Mesenchymal stem cell (in vitro differentiated cells and primary cell): ENCODE measurements around the gene CDYL.

Experiments
- DNase-seq: peaks from one replicate; pipeline ENCODE4 v3.0.0-alpha.2; 2013
- H2AFZ ChIP-seq: one replicate; pipeline ENCODE4 v1.6.1; 2013; ENCODE audit warnings: low read depth, mild to moderate bottlenecking, control low read depth, inconsistent platforms, low read length, moderate library complexity
- H2AK5ac ChIP-seq: 2 replicates; pipeline ENCODE4 v1.6.1; 2013; ENCODE audit warnings: low read length, moderate library complexity, mild to moderate bottlenecking, inconsistent platforms; ENCODE audit not compliant: severe bottlenecking
- H2BK120ac ChIP-seq: one replicate; pipeline ENCODE4 v1.6.1; 2013; ENCODE audit warnings: low read depth, mild to moderate bottlenecking, inconsistent platforms, low read length, moderate library complexity
- H2BK12ac ChIP-seq, 2 experiments: one replicate each; pipeline ENCODE4 v1.6.1; 2013; ENCODE audit warnings: inconsistent platforms in 2 of 2, low read length in 2 of 2, mild to moderate bottlenecking in 2 of 2, moderate library complexity in 2 of 2, control low read depth in 1 of 2
- H2BK15ac ChIP-seq: one replicate; pipeline ENCODE4 v1.6.1; 2013; ENCODE audit warnings: mild to moderate bottlenecking, low read depth, inconsistent platforms; ENCODE audit not compliant: poor library complexity, severe bottlenecking
- H2BK5ac ChIP-seq: 2 replicates; pipeline ENCODE4 v1.6.1; 2013; ENCODE audit warnings: low read depth, mild to moderate bottlenecking, low read length, control low read depth, inconsistent platforms; ENCODE audit not compliant: poor library complexity, severe bottlenecking
- H3K14ac ChIP-seq, 2 experiments: one replicate each; pipeline ENCODE4 v1.6.1; 2013; ENCODE audit warnings: inconsistent platforms in 2 of 2, low read length in 2 of 2, control low read depth in 1 of 2, mild to moderate bottlenecking in 1 of 2, moderate library complexity in 1 of 2
- H3K18ac ChIP-seq, 2 experiments: one replicate each; pipeline ENCODE4 v1.6.1; 2013; ENCODE audit warnings: inconsistent platforms in 2 of 2, low read length in 2 of 2, control low read depth in 1 of 2, low read depth in 1 of 2, mild to moderate bottlenecking in 1 of 2
- H3K23ac ChIP-seq, 2 experiments: one replicate each; pipeline ENCODE4 v1.6.1; 2013; ENCODE audit warnings: inconsistent platforms in 2 of 2, low read length in 2 of 2, mild to moderate bottlenecking in 2 of 2, moderate library complexity in 2 of 2, control low read depth in 1 of 2
- H3K27ac ChIP-seq: 2 replicates; pipeline ENCODE4 v1.5.1; 2013; ENCODE audit warnings: mild to moderate bottlenecking, moderate library complexity, low read length, control low read depth, inconsistent platforms; ENCODE audit not compliant: poor library complexity, severe bottlenecking
- H3K27me3 ChIP-seq, 2 experiments: 2 replicates each; pipeline versions ENCODE4 v1.6.1 to v1.7.0; 2013; ENCODE audit warnings: low read length in 2 of 2, mild to moderate bottlenecking in 2 of 2, moderate library complexity in 2 of 2, control low read depth in 1 of 2, inconsistent platforms in 1 of 2; ENCODE audit not compliant: control insufficient read depth in 1 of 2, insufficient read depth in 1 of 2
- H3K36me3 ChIP-seq, 2 experiments: 2 replicates each; pipeline versions ENCODE4 v1.6.1 to v1.7.0; 2013; ENCODE audit warnings: low read length in 2 of 2, control low read depth in 1 of 2, inconsistent platforms in 1 of 2, low read depth in 1 of 2, mild to moderate bottlenecking in 1 of 2; ENCODE audit not compliant: insufficient read depth in 2 of 2, control insufficient read depth in 1 of 2
- H3K4ac ChIP-seq, 2 experiments: one replicate each; pipeline ENCODE4 v1.6.1; 2013; ENCODE audit warnings: inconsistent platforms in 2 of 2, low read length in 2 of 2, mild to moderate bottlenecking in 2 of 2, moderate library complexity in 2 of 2, control low read depth in 1 of 2, low read depth in 1 of 2
- H3K4me1 ChIP-seq: 2 replicates; pipeline ENCODE4 v1.6.1; 2013; ENCODE audit warnings: low read depth, low read length, control low read depth; ENCODE audit not compliant: control insufficient read depth, insufficient read depth
- H3K4me2 ChIP-seq: 2 replicates; pipeline ENCODE4 v1.6.1; 2013; ENCODE audit warnings: low read length, mild to moderate bottlenecking, inconsistent platforms; ENCODE audit not compliant: poor library complexity, severe bottlenecking
- H3K4me3 ChIP-seq, 2 experiments: 2 replicates each; pipeline versions ENCODE4 v1.5.1 to v1.7.0; 2013; ENCODE audit warnings: low read length in 2 of 2, mild to moderate bottlenecking in 2 of 2, control low read depth in 1 of 2, low read depth in 1 of 2; ENCODE audit not compliant: insufficient read depth in 1 of 2
- H3K79me1 ChIP-seq: replicated peaks from 2 replicates; pipeline ENCODE4 v1.6.1; 2013; ENCODE audit warnings: mild to moderate bottlenecking, control low read depth, low read length, inconsistent platforms; ENCODE audit not compliant: poor library complexity, severe bottlenecking
- H3K9ac ChIP-seq: 2 replicates; pipeline ENCODE4 v1.7.0; 2013; ENCODE audit warnings: mild to moderate bottlenecking, low read length, moderate library complexity
- H3K9me3 ChIP-seq: 2 replicates; pipeline ENCODE4 v1.7.0; 2013; ENCODE audit warnings: mild to moderate bottlenecking, low read length; ENCODE audit not compliant: control insufficient read depth
- H4K8ac ChIP-seq: one replicate; pipeline ENCODE4 v1.6.1; 2013; ENCODE audit warnings: inconsistent platforms, mild to moderate bottlenecking, low read length, moderate library complexity
- H4K91ac ChIP-seq: one replicate; pipeline ENCODE4 v1.6.1; 2013; ENCODE audit warnings: mild to moderate bottlenecking, low read length, inconsistent platforms
- WGBS: methylation state at CpG from one replicate; pipeline ENCODE4 v1.1.7; 2013; ENCODE audit warnings: mixed read lengths; 5-methylcytosine and 5-hydroxymethylcytosine counted together

CDYL gene

GRCh38 chr6:4802312-4802935 lies 26.2 kb downstream of the CDYL start:
- H3K27me3 ChIP-seq, result no peaks in the 10 kb centered on the region
- H3K79me1 ChIP-seq, result peaks cover 20% of the 10 kb centered on the region
- no peak overlapping the region for H3K4me3 ChIP-seq
- no peak overlapping the region for H3K4me2 ChIP-seq
- H4K91ac ChIP-seq, result no peak overlapping the region
- H2BK120ac ChIP-seq, result no peak overlapping the region
- H3K36me3 ChIP-seq, result no peaks in the 10 kb centered on the region
- no peak overlapping the region for H3K14ac ChIP-seq
- DNase-seq, result no peak
- no peak overlapping the region for H4K8ac ChIP-seq
- H3K27ac ChIP-seq, result no peak overlapping the region
- no peak overlapping the region for H2BK15ac ChIP-seq
- peaks cover 17% of the 10 kb centered on the region for H3K4me1 ChIP-seq
- no peak overlapping the region for H2AK5ac ChIP-seq
- H3K9me3 ChIP-seq, result peaks cover 12% of the 10 kb centered on the region
- no peak overlapping the region for H2BK12ac ChIP-seq
- H3K9ac ChIP-seq, result no peak overlapping the region
- H2BK5ac ChIP-seq, result no peak overlapping the region
- no peak overlapping the region for H3K23ac ChIP-seq
- H3K4ac ChIP-seq, result no peak overlapping the region
- H2AFZ ChIP-seq, result no peak overlapping the region
- no peak overlapping the region for H3K18ac ChIP-seq
- 100% methylated on average over 2 of the region's 4 CpGs for WGBS

DNA sequence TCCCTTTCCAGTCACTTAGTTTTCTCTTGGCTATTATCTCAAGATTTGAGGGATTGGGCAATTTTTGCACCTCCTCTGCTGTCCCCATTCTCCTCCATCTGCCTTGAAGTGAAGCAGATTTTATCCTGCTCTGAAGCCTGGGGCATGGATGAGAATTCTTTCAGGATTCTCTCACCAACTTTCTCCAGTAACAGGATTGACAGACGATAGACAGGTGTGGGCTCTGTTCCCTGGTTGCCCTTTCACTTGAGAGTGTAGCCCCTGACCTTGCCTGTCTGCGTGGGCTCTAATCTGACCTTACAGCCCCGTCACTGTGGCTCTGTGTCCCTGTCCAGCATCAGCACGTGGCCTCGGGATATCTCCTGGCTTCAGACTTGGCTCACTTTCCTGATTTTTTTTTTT lies 27.1 kb downstream of the CDYL start:
- Histone ChIP-seq H2AK5ac (no peak overlapping the region), H3K18ac (peak overlapping the region in 1 of 2 experiments; percentile 86), H4K91ac (no peak overlapping the region), H3K27me3 (no peaks in the 10 kb centered on the region), H3K4me2 (no peak overlapping the region), H3K14ac (no peak overlapping the region), H3K36me3 (no peaks in the 10 kb centered on the region), H3K9me3 (peaks cover 12% of the 10 kb centered on the region), H2AFZ (no peak overlapping the region), H2BK15ac (no peak overlapping the region), H2BK120ac (no peak overlapping the region), H2BK5ac (no peak overlapping the region), H3K27ac (no peak overlapping the region), H3K4me3 (peak overlapping the region in 1 of 2 experiments; percentile 29), H3K4me1 (peaks cover 14% of the 10 kb centered on the region), H3K23ac (no peak overlapping the region), H3K79me1 (peaks cover 21% of the 10 kb centered on the region), H4K8ac (no peak overlapping the region), H3K9ac (no peak overlapping the region), H3K4ac (no peak overlapping the region), H2BK12ac (no peak overlapping the region)
- WGBS, result 85% methylated on average over 5 of the region's 5 CpGs
- no peak for DNase-seq

- H3K9ac ChIP-seq, result no peak overlapping the region
- H3K14ac ChIP-seq, result no peak overlapping the region
- no peak overlapping the region for H2BK12ac ChIP-seq
- peak overlapping the region in 1 of 2 experiments; percentile 74 for H3K18ac ChIP-seq
- H3K4me1 ChIP-seq, result peaks cover 14% of the 10 kb centered on the region
- peaks cover 12% of the 10 kb centered on the region for H3K9me3 ChIP-seq
- H3K23ac ChIP-seq, result no peak overlapping the region
- H3K36me3 ChIP-seq, result no peaks in the 10 kb centered on the region
- DNase-seq, result peak; percentile 85
- H3K4me2 ChIP-seq, result no peak overlapping the region
- no peaks in the 10 kb centered on the region for H3K27me3 ChIP-seq
- no peak overlapping the region for H2BK15ac ChIP-seq
- H2BK120ac ChIP-seq, result no peak overlapping the region
- H4K91ac ChIP-seq, result no peak overlapping the region
- no peak overlapping the region for H3K4ac ChIP-seq
- no peak overlapping the region for H3K27ac ChIP-seq
- H3K4me3 ChIP-seq, result no peak overlapping the region
- H4K8ac ChIP-seq, result no peak overlapping the region
- 52% methylated on average over 5 of the region's 6 CpGs for WGBS
- H2AK5ac ChIP-seq, result no peak overlapping the region
- no peak overlapping the region for H2AFZ ChIP-seq
- H2BK5ac ChIP-seq, result no peak overlapping the region
- peaks cover 25% of the 10 kb centered on the region for H3K79me1 ChIP-seq
These were observed 27.9 kb downstream of the CDYL start for GRCh38 chr6:4804095-4804494.

GRCh38 chr6:4805553-4806336 lies 29.5 kb downstream of the CDYL start:
- no peak overlapping the region for H3K27ac ChIP-seq
- peaks cover 16% of the 10 kb centered on the region for H3K4me1 ChIP-seq
- peak overlapping the region in 1 of 2 experiments; percentile 6 for H3K14ac ChIP-seq
- H3K4me2 ChIP-seq, result no peak overlapping the region
- H3K9ac ChIP-seq, result no peak overlapping the region
- peak overlapping the region; percentile 73 for H4K91ac ChIP-seq
- H2AFZ ChIP-seq, result no peak overlapping the region
- 78% methylated on average over 18 of the region's 18 CpGs for WGBS
- H3K9me3 ChIP-seq, result no peaks in the 10 kb centered on the region
- H2AK5ac ChIP-seq, result no peak overlapping the region
- no peak overlapping the region for H2BK120ac ChIP-seq
- H3K79me1 ChIP-seq, result peaks cover 23% of the 10 kb centered on the region
- H2BK5ac ChIP-seq, result no peak overlapping the region
- peak overlapping the region in 1 of 2 experiments; percentile 54 for H3K18ac ChIP-seq
- peak overlapping the region; percentile 24 for H4K8ac ChIP-seq
- H2BK12ac ChIP-seq, result peak overlapping the region in 1 of 2 experiments; percentile 67
- H3K23ac ChIP-seq, result no peak overlapping the region
- no peaks in the 10 kb centered on the region for H3K36me3 ChIP-seq
- no peak overlapping the region for H2BK15ac ChIP-seq
- DNase-seq, result no peak
- no peak overlapping the region for H3K4ac ChIP-seq
- no peaks in the 10 kb centered on the region for H3K27me3 ChIP-seq
- H3K4me3 ChIP-seq, result no peak overlapping the region
